Right lobe of liver (tissue), 6 donors: ENCODE results near the gene ASB12. TPM values are rescaled to one million over a fixed set of nuclear protein-coding genes. Genes with fewer than 3 reads are reported as not detected.

ENCODE experiments used
- ATAC-seq, 4 donors: fragments of 200-7000 bp; cut with Tn5 transposase; one replicate each; pipeline ENCODE4 v1.9.1; 2020; ENCODE audit warnings: mild to moderate bottlenecking in 4 of 4, moderate library complexity in 4 of 4
- DNase-seq, 3 donors: peaks; one replicate each; pipeline ENCODE4 v3.0.0-alpha.2; 2020
- H3K27ac ChIP-seq, 3 donors: fragments of 200-600 bp; one replicate each; pipeline ENCODE4 v1.8.0; 2022
- H3K27me3 ChIP-seq, 2 donors: fragments of 200-600 bp; one replicate each; pipeline ENCODE4 v1.8.0; 2022
- H3K36me3 ChIP-seq, 4 donors: fragments of 200-600 bp; sonication (generic) in 1 of 4; one replicate each; pipeline versions ENCODE4 v1.5.1 to v1.8.0; 2017 to 2022; ENCODE audit warnings: control low read depth in 1 of 4
- H3K4me1 ChIP-seq, 4 donors: fragments of 200-600 bp; sonication (generic) in 1 of 4; one replicate each; pipeline versions ENCODE4 v1.5.1 to v1.8.0; 2017 to 2022; ENCODE audit warnings: control low read depth in 1 of 4
- H3K4me3 ChIP-seq, 3 donors: fragments of 200-600 bp; one replicate each; pipeline ENCODE4 v1.8.0; 2022
- H3K9me3 ChIP-seq, 4 donors: fragments of 200-600 bp; sonication (generic) in 1 of 4; one replicate each; pipeline versions ENCODE4 v1.5.1 to v1.8.0; 2017 to 2022; ENCODE audit warnings: control low read depth in 1 of 4
- CTCF ChIP-seq, 4 donors: fragments of 200-600 bp in 3 of 4; fragments of 450-650 bp in 1 of 4; IDR thresholded peaks; one replicate each; pipeline versions ENCODE4 v1.5.1 to v1.8.0; 2016 to 2022; ENCODE audit warnings: antibody characterized with exemption in 4 of 4, mild to moderate bottlenecking in 2 of 4
- POLR2A ChIP-seq: fragments of 450-650 bp; IDR thresholded peaks from one replicate; pipeline ENCODE4 v1.6.1; 2017; ENCODE audit warnings: antibody characterized with exemption, mild to moderate bottlenecking
- WGBS: methylation state at CpG from one replicate; pipeline ENCODE4 v1.1.6; 2018; ENCODE audit warnings: low coverage, low lambda C conversion rate; ENCODE audit not compliant: insufficient coverage; ENCODE audit errors: missing lambda C conversion rate; 5-methylcytosine and 5-hydroxymethylcytosine counted together
- intact Hi-C, 2 donors: fragments of 100-400 bp; cut with DNase I; formaldehyde crosslinking; loops; one replicate each; pipeline versions ENCODE4 v1.11.2 to v1.14.1; 2022
- total RNA-seq, 6 experiments: library from RNA; depleted of rRNA in 2 of 6; stranded (reverse); fragments of >200 nt in 2 of 6; fragmentation: NEBNext Ultra II Directional in 3 of 6; extraction: Animal tissue kit (Norgen Biotek cat#: 25700) in 3 of 6; gene quantifications; one replicate each; pipeline versions ENCODE4 v1.1.0 to v1.2.4, GENCODE V29; 2016 to 2023
- donor health status: DM: no; HTN: yes; CAD: no.
- donor health status: DM: no; HTN: no; CAD: no.
- donor health status: DM: no; HTN: no; CAD: no.
- donor health status: DM: no; HTN: yes; CAD: no.
- donor health status: DM: no; HTN: yes; CAD: no.

Gene ASB12
- total RNA-seq, 6 experiments from 2014 or later, result 0.18 TPM; not detected in 5

GRCh38 chrX:64190136-64190740 is 40.2 kb downstream of the ASB12 start:
- Histone ChIP-seq H3K4me1 (no peaks in the 10 kb centered on the region), H3K4me3 (no peak overlapping the region), H3K36me3 (no peaks in the 10 kb centered on the region), H3K9me3 (no peaks in the 10 kb centered on the region), H3K27ac (no peak overlapping the region), H3K27me3 (no peaks in the 10 kb centered on the region)
- ATAC-seq (no peak), DNase-seq (no peak)
- TF ChIP-seq CTCF (IDR thresholded peaks at IDR 0.05) (no peak), POLR2A (no peak)
- intact Hi-C loops, result no loop called here
- WGBS, result 76% methylated on average over 3 of the region's 10 CpGs

- H3K27me3 ChIP-seq, result no peaks in the 10 kb centered on the region
- 92% methylated on average over 3 of the region's 3 CpGs for WGBS
- ATAC-seq (no peak), DNase-seq (no peak)
- H3K4me1 ChIP-seq, result no peaks in the 10 kb centered on the region
- no peaks in the 10 kb centered on the region for H3K9me3 ChIP-seq
- TF ChIP-seq CTCF (IDR thresholded peaks at IDR 0.05), result no peak
- TF ChIP-seq POLR2A, result no peak
- no peaks in the 10 kb centered on the region for H3K36me3 ChIP-seq
- H3K4me3 ChIP-seq, result no peak overlapping the region
- intact Hi-C loops, result no loop called here
- H3K27ac ChIP-seq, result no peak overlapping the region
Observed at GRCh38 chrX:64188901-64189300, 41.5 kb downstream of the ASB12 start.

GRCh38 chrX:64187762-64188150 is 42.7 kb downstream of the ASB12 start:
- no peak for ATAC-seq
- Histone ChIP-seq H3K36me3 (no peaks in the 10 kb centered on the region), H3K9me3 (no peaks in the 10 kb centered on the region), H3K27me3 (no peaks in the 10 kb centered on the region), H3K4me1 (no peaks in the 10 kb centered on the region), H3K4me3 (no peak overlapping the region), H3K27ac (no peak overlapping the region)
- no peak for TF ChIP-seq POLR2A
- TF ChIP-seq CTCF (IDR thresholded peaks at IDR 0.05), result no peak
- no peak for DNase-seq
- intact Hi-C loops, result no loop called here

GRCh38 chrX:64186974-64187761 is 43.2 kb downstream of the ASB12 start:
- no CpG with 5 or more reads among the region's 1 CpG for WGBS
- Histone ChIP-seq H3K27ac (no peak overlapping the region), H3K36me3 (no peaks in the 10 kb centered on the region), H3K4me3 (no peak overlapping the region), H3K9me3 (no peaks in the 10 kb centered on the region), H3K4me1 (no peaks in the 10 kb centered on the region), H3K27me3 (no peaks in the 10 kb centered on the region)
- no peak for TF ChIP-seq POLR2A
- TF ChIP-seq CTCF (IDR thresholded peaks at IDR 0.05), result no peak
- ATAC-seq (no peak), DNase-seq (no peak)
- intact Hi-C loops, result no loop called here
